ENCODE measurements around the gene ANKUB1. TPM values are rescaled to one million over a fixed set of nuclear protein-coding genes. Genes with fewer than 3 reads are reported as not detected.
A peak's percentile ranks its signal among the peaks of the same experiment; 100 is the strongest.

The ANKUB1 gene
- total RNA-seq, 1 experiment from 2014 or later, result not detected

DNA sequence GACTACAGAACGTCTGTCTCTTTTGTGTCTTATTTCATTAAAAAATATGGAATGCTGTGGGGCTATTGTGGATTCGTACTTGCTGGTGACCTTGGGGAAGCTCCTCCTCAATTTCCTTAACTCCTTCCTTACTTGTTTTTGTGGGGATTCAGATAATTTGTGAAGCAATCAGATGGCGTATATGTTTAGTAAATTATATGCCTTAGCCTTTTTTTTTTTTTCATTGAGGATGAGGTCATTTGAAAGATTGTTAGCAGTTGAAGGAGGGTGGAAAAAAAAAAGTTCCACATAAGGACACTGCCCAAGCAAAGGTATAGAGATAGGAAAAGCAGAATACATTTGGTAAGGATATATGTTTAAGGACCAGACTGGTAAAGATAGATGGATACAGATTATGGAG is 24.0 kb upstream of the ANKUB1 start:
- Mint-ChIP-seq H3K36me3 (ENCODE audit: insufficient read depth, unreplicated experiment) (peaks cover 35% of the 10 kb centered on the region), H3K4me3 (ENCODE audit: low read depth, unreplicated experiment) (peak overlapping the region; percentile 93), H3K4me1 (ENCODE audit: low read depth, unreplicated experiment) (peaks cover 72% of the 10 kb centered on the region), H3K27me3 (ENCODE audit: unreplicated experiment) (no peaks in the 10 kb centered on the region), H3K9me3 (ENCODE audit: low read depth, unreplicated experiment) (no peaks in the 10 kb centered on the region), H3K27ac (ENCODE audit: unreplicated experiment) (peak overlapping the region; percentile 10)
- no peak for DNase-seq
- TF ChIP-seq, protein P1, sequence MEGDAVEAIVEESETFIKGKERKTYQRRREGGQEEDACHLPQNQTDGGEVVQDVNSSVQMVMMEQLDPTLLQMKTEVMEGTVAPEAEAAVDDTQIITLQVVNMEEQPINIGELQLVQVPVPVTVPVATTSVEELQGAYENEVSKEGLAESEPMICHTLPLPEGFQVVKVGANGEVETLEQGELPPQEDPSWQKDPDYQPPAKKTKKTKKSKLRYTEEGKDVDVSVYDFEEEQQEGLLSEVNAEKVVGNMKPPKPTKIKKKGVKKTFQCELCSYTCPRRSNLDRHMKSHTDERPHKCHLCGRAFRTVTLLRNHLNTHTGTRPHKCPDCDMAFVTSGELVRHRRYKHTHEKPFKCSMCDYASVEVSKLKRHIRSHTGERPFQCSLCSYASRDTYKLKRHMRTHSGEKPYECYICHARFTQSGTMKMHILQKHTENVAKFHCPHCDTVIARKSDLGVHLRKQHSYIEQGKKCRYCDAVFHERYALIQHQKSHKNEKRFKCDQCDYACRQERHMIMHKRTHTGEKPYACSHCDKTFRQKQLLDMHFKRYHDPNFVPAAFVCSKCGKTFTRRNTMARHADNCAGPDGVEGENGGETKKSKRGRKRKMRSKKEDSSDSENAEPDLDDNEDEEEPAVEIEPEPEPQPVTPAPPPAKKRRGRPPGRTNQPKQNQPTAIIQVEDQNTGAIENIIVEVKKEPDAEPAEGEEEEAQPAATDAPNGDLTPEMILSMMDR (IDR thresholded peaks at IDR 0.05; ENCODE audit: unreplicated experiment), result no peak
- intact Hi-C loops (cut with micrococcal nuclease; ENCODE audit: unreplicated experiment), result no loop called here
- CTCF ChIA-PET, result interaction anchor here (0.7 kb wide), 3 partner anchors 94 to 1696 kb away, joined by 3 to 8 read pairs (median 7); no protein-coding TSS in a partner anchor
- no TSS peak for BruUV-seq (replicated peaks)

- H3K27me3 Mint-ChIP-seq (ENCODE audit: unreplicated experiment), result no peaks in the 10 kb centered on the region
- peak overlapping the region; percentile 93 for H3K4me3 Mint-ChIP-seq (ENCODE audit: low read depth, unreplicated experiment)
- no peak for DNase-seq
- peaks cover 72% of the 10 kb centered on the region for H3K4me1 Mint-ChIP-seq (ENCODE audit: low read depth, unreplicated experiment)
- no peak overlapping the region for H3K27ac Mint-ChIP-seq (ENCODE audit: unreplicated experiment)
- H3K36me3 Mint-ChIP-seq (ENCODE audit: insufficient read depth, unreplicated experiment), result peaks cover 35% of the 10 kb centered on the region
- TF ChIP-seq, protein P1 (IDR thresholded peaks at IDR 0.05; ENCODE audit: unreplicated experiment), result no peak
- intact Hi-C loops (cut with micrococcal nuclease; ENCODE audit: unreplicated experiment), result no loop called here
- CTCF ChIA-PET, result interaction anchor here (0.7 kb wide), 3 partner anchors 95 to 1696 kb away, joined by 3 to 8 read pairs (median 7); no protein-coding TSS in a partner anchor
- BruUV-seq (replicated peaks), result no TSS peak
- H3K9me3 Mint-ChIP-seq (ENCODE audit: low read depth, unreplicated experiment), result no peaks in the 10 kb centered on the region
Observed at GRCh38 chr3:149815728-149816127, 23.4 kb upstream of the ANKUB1 start.

DNA sequence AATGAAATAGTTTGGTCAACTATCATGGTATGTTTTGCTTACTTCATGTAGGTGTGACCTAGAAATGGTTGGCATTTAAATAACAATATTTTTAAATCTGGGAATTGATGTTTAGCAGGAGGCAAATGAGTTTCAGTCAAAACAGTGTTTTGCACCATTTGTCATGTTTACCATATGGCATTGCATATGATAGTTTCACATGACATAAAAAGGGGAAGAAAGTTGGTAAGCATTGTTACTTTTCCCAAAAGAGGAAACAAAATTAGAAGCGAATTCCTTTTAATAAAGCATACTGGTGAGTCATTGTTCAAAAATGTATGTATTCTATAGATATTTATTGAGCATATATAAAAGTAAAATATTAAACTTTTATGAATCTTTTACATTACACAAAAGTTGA is 23.0 kb upstream of the ANKUB1 start:
- no peaks in the 10 kb centered on the region for H3K9me3 Mint-ChIP-seq (ENCODE audit: low read depth, unreplicated experiment)
- H3K27me3 Mint-ChIP-seq (ENCODE audit: unreplicated experiment), result no peaks in the 10 kb centered on the region
- H3K27ac Mint-ChIP-seq (ENCODE audit: unreplicated experiment), result peak overlapping the region; percentile 3

GRCh38 chr3:149813367-149814281 is 21.3 kb upstream of the ANKUB1 start:
- TF ChIP-seq, protein P1 (IDR thresholded peaks at IDR 0.05; ENCODE audit: unreplicated experiment), result no peak
- BruUV-seq (replicated peaks), result TSS peak; percentile 26
- H3K9me3 Mint-ChIP-seq (ENCODE audit: low read depth, unreplicated experiment), result no peaks in the 10 kb centered on the region
- CTCF ChIA-PET, result interaction anchor here (0.6 to 1.8 kb wide), 6 partner anchors 8 to 304 kb away, joined by 3 to 5 read pairs (median 3); no protein-coding TSS in a partner anchor
- intact Hi-C loops (cut with micrococcal nuclease; ENCODE audit: unreplicated experiment), result no loop called here
- peak overlapping the region; percentile 99 for H3K27ac Mint-ChIP-seq (ENCODE audit: unreplicated experiment)
- H3K36me3 Mint-ChIP-seq (ENCODE audit: insufficient read depth, unreplicated experiment), result peaks cover 35% of the 10 kb centered on the region
- DNase-seq, result peak; percentile 52
- peaks cover 61% of the 10 kb centered on the region for H3K4me1 Mint-ChIP-seq (ENCODE audit: low read depth, unreplicated experiment)
- H3K4me3 Mint-ChIP-seq (ENCODE audit: low read depth, unreplicated experiment), result peak overlapping the region; percentile 93
- H3K27me3 Mint-ChIP-seq (ENCODE audit: unreplicated experiment), result no peaks in the 10 kb centered on the region

More for the DNA sequence above, 23.0 kb upstream of the ANKUB1 start:
- Mint-ChIP-seq H3K4me3 (ENCODE audit: low read depth, unreplicated experiment) (peak overlapping the region; percentile 93), H3K4me1 (ENCODE audit: low read depth, unreplicated experiment) (peaks cover 70% of the 10 kb centered on the region), H3K36me3 (ENCODE audit: insufficient read depth, unreplicated experiment) (peaks cover 35% of the 10 kb centered on the region)
- CTCF ChIA-PET, result no interaction called here
- TF ChIP-seq, protein P1 (IDR thresholded peaks at IDR 0.05; ENCODE audit: unreplicated experiment), result no peak
- DNase-seq, result no peak
- intact Hi-C loops (cut with micrococcal nuclease; ENCODE audit: unreplicated experiment), result no loop called here
- no TSS peak for BruUV-seq (replicated peaks)
